Skeletal muscle cell (primary cell): ENCODE data around the gene MSRB1.

ENCODE experiments used
- DNase-seq: peaks from one replicate; pipeline ENCODE4 v3.0.0-alpha.2; 2010; ENCODE audit warnings: low read depth
- H3K4me3 ChIP-seq: 2 replicates; pipeline ENCODE4 v1.5.1; 2011; ENCODE audit warnings: low read depth, mild to moderate bottlenecking, control low read depth, low read length, moderate library complexity

Gene MSRB1

GRCh38 chr16:1942810-1943726 lies at the start of gene MSRB1:
TSS of gene MSRB1 (minus strand) at chr16:1943199. CDS start at chr16:1943156, 43 bp downstream.
- peak; percentile 91 for DNase-seq
- peak within 1 kb of the TSS; percentile 93 for H3K4me3 ChIP-seq

- H3K4me3 ChIP-seq = peak overlapping the region; percentile 34
- peak; percentile 64 for DNase-seq
Observed at GRCh38 chr16:1991948-1992703, 49.1 kb upstream of the MSRB1 start.

- peak overlapping the region; percentile 34 for H3K4me3 ChIP-seq
- DNase-seq = no peak
Observed at GRCh38 chr16:1991588-1991947, 48.6 kb upstream of the MSRB1 start.

GRCh38 chr16:1991135-1991551 lies 48.1 kb upstream of the MSRB1 start:
- no peak overlapping the region for H3K4me3 ChIP-seq
- DNase-seq = no peak

- DNase-seq = no peak
- peak overlapping the region; percentile 18 for H3K4me3 ChIP-seq
Observed at GRCh38 chr16:1990351-1991134, 47.5 kb upstream of the MSRB1 start.

GRCh38 chr16:1990101-1990350 lies 47.0 kb upstream of the MSRB1 start:
- peak overlapping the region; percentile 18 for H3K4me3 ChIP-seq
- DNase-seq = no peak

GRCh38 chr16:1989209-1990100 lies 46.5 kb upstream of the MSRB1 start, which contains the start of gene SYNGR3:
TSS of gene SYNGR3 (plus strand) at chr16:1989970. CDS start at chr16:1990103, 133 bp downstream.
- peak within 1 kb of the TSS; percentile 18 for H3K4me3 ChIP-seq
- no peak for DNase-seq

- no peak overlapping the region for H3K4me3 ChIP-seq
- no peak for DNase-seq
Observed at GRCh38 chr16:1987198-1987597, 44.2 kb upstream of the MSRB1 start.

- H3K4me3 ChIP-seq = peak overlapping the region; percentile 71
Observed at GRCh38 chr16:1985466-1986150, 42.6 kb upstream of the MSRB1 start.

GRCh38 chr16:1984347-1985225 lies 41.6 kb upstream of the MSRB1 start:
- H3K4me3 ChIP-seq = peak overlapping the region; percentile 71
- DNase-seq = no peak

More at GRCh38 chr16:1985466-1986150, 42.6 kb upstream of the MSRB1 start:
- DNase-seq = no peak

GRCh38 chr16:1983544-1984346 lies 40.7 kb upstream of the MSRB1 start, which contains the start of gene GFER:
TSS of gene GFER (plus strand) at chr16:1984193. CDS start at chr16:1984219, 26 bp downstream.
- peak within 1 kb of the TSS; percentile 71 for H3K4me3 ChIP-seq
- DNase-seq = peak; percentile 70

GRCh38 chr16:1982991-1983543 lies 40.1 kb upstream of the MSRB1 start:
- peak overlapping the region; percentile 56 for H3K4me3 ChIP-seq
- DNase-seq = no peak

GRCh38 chr16:1982013-1982433 lies 39.0 kb upstream of the MSRB1 start:
- no peak overlapping the region for H3K4me3 ChIP-seq
- DNase-seq = no peak

- H3K4me3 ChIP-seq = no peak within 1 kb of the TSS
- no peak for DNase-seq
Observed at GRCh38 chr16:1981398-1981836, 38.4 kb upstream of the MSRB1 start, which contains the start of gene NOXO1. TSS of gene NOXO1 (minus strand) at chr16:1981469. CDS start at chr16:1981179, 290 bp downstream.

- no peak overlapping the region for H3K4me3 ChIP-seq
- DNase-seq = no peak
Observed at GRCh38 chr16:1980770-1981087, 37.7 kb upstream of the MSRB1 start.
